H1 (cell line): Measurements from ENCODE around the gene ANAPC5. TPM values are rescaled to one million over a fixed set of nuclear protein-coding genes. Genes with fewer than 3 reads are reported as not detected.

Source experiments
- BCL11A ChIP-seq, 2 experiments: IDR thresholded peaks; one replicate each; pipeline ENCODE4 v1.6.1; 2011; ENCODE audit warnings: low read depth in 2 of 2, low read length in 2 of 2, mild to moderate bottlenecking in 2 of 2
- BRCA1 ChIP-seq: IDR thresholded peaks from 2 replicates; pipeline ENCODE4 v1.6.1; 2012; ENCODE audit warnings: low read depth, low read length, improper control_type of control experiment
- EP300 ChIP-seq, 2 experiments: IDR thresholded peaks; 1 replicate in 1 of 2; 2 replicates in 1 of 2; pipeline ENCODE4 v1.6.1; 2011 to 2012; ENCODE audit warnings: low read depth in 2 of 2, low read length in 2 of 2, mild to moderate bottlenecking in 2 of 2, borderline replicate concordance in 1 of 2, inconsistent platforms in 1 of 2, moderate library complexity in 1 of 2
- HDAC2 ChIP-seq, 2 experiments: fragments of 300-600 bp in 1 of 2; sonication (generic) in 1 of 2; IDR thresholded peaks; 2 replicates each; pipeline ENCODE4 v1.6.1; 2011 to 2012; ENCODE audit warnings: low read depth in 2 of 2, low read length in 2 of 2, mild to moderate bottlenecking in 2 of 2, moderate library complexity in 2 of 2, borderline replicate concordance in 1 of 2, inconsistent platforms in 1 of 2
- HDAC6 ChIP-seq: IDR thresholded peaks from one replicate; pipeline ENCODE4 v1.7.1; 2012; ENCODE audit warnings: low read depth, mild to moderate bottlenecking, inconsistent platforms, low read length, moderate library complexity
- KDM4A ChIP-seq: IDR thresholded peaks from one replicate; pipeline ENCODE4 v1.7.1; 2012; ENCODE audit warnings: low read depth, mild to moderate bottlenecking, moderate library complexity, low read length, inconsistent platforms; ENCODE audit not compliant: severe bottlenecking
- KDM5A ChIP-seq: fragments of 200-600 bp; IDR thresholded peaks from 2 replicates; pipeline ENCODE4 v1.7.1; 2012; ENCODE audit warnings: mild to moderate bottlenecking, low read length, inconsistent platforms, mixed read lengths
- POLR2A ChIP-seq, 2 experiments: IDR thresholded peaks; 1 replicate in 1 of 2; 2 replicates in 1 of 2; pipeline ENCODE4 v1.6.1; 2011; ENCODE audit warnings: low read depth in 2 of 2, low read length in 2 of 2, mild to moderate bottlenecking in 2 of 2; ENCODE audit errors: control extremely low read depth in 1 of 2
- RFX5 ChIP-seq: IDR thresholded peaks from 2 replicates; pipeline ENCODE4 v1.6.1; 2011; ENCODE audit warnings: low read depth, low read length, improper control_type of control experiment, borderline replicate concordance
- TAF1 ChIP-seq: IDR thresholded peaks from 2 replicates; pipeline ENCODE4 v1.6.1; 2011; ENCODE audit warnings: mild to moderate bottlenecking, low read depth, low read length
- TBP ChIP-seq: IDR thresholded peaks from 2 replicates; pipeline ENCODE4 v1.6.1; 2011; ENCODE audit warnings: low read depth, low read length, improper control_type of control experiment
- TEAD4 ChIP-seq: IDR thresholded peaks from 2 replicates; pipeline ENCODE4 v1.6.1; 2012; ENCODE audit warnings: low read depth, low read length, inconsistent platforms, mixed read lengths
- polyA plus RNA-seq, 7 experiments: library from polyadenylated mRNA; depleted of rRNA in 3 of 7; stranded (reverse) in 5 of 7; unstranded in 2 of 7; fragments of >200 nt in 5 of 7; fragments of 200-250 nt in 2 of 7; gene quantifications; 1 replicate in 5 of 7; 2 replicates in 1 of 7; 4 replicates in 1 of 7; pipeline versions ENCODE4 v1.2.1 to v1.2.3, GENCODE V29; 2011 to 2013; ENCODE audit warnings: missing spikeins in 2 of 7, mixed read lengths in 2 of 7
- total RNA-seq: library from RNA; stranded (reverse); fragmentation: NEBNext Ultra II Directional; extraction: Animal tissue kit (Norgen Biotek cat#: 25700); gene quantifications from 2 replicates; pipeline ENCODE4 v1.2.1, GENCODE V29; 2021
- TF ChIP-seq, protein P1 (sequence below): fragments of 300-600 bp; sonication (generic); IDR thresholded peaks from 2 replicates; pipeline ENCODE4 v1.7.1; 2012; ENCODE audit warnings: low read length, moderate library complexity, mild to moderate bottlenecking, inconsistent platforms; ENCODE audit not compliant: insufficient replicate concordance

The ANAPC5 gene
- total and polyA plus RNA-seq, 2 of the 8 experiments (the other 6 are each of a cell fraction or from before 2014, with no cell fraction given), result 103 to 127 TPM

GRCh38 chr12:121373755-121374154 is 21.5 kb upstream of the ANAPC5 start (continued):
- TF ChIP-seq, protein P1, sequence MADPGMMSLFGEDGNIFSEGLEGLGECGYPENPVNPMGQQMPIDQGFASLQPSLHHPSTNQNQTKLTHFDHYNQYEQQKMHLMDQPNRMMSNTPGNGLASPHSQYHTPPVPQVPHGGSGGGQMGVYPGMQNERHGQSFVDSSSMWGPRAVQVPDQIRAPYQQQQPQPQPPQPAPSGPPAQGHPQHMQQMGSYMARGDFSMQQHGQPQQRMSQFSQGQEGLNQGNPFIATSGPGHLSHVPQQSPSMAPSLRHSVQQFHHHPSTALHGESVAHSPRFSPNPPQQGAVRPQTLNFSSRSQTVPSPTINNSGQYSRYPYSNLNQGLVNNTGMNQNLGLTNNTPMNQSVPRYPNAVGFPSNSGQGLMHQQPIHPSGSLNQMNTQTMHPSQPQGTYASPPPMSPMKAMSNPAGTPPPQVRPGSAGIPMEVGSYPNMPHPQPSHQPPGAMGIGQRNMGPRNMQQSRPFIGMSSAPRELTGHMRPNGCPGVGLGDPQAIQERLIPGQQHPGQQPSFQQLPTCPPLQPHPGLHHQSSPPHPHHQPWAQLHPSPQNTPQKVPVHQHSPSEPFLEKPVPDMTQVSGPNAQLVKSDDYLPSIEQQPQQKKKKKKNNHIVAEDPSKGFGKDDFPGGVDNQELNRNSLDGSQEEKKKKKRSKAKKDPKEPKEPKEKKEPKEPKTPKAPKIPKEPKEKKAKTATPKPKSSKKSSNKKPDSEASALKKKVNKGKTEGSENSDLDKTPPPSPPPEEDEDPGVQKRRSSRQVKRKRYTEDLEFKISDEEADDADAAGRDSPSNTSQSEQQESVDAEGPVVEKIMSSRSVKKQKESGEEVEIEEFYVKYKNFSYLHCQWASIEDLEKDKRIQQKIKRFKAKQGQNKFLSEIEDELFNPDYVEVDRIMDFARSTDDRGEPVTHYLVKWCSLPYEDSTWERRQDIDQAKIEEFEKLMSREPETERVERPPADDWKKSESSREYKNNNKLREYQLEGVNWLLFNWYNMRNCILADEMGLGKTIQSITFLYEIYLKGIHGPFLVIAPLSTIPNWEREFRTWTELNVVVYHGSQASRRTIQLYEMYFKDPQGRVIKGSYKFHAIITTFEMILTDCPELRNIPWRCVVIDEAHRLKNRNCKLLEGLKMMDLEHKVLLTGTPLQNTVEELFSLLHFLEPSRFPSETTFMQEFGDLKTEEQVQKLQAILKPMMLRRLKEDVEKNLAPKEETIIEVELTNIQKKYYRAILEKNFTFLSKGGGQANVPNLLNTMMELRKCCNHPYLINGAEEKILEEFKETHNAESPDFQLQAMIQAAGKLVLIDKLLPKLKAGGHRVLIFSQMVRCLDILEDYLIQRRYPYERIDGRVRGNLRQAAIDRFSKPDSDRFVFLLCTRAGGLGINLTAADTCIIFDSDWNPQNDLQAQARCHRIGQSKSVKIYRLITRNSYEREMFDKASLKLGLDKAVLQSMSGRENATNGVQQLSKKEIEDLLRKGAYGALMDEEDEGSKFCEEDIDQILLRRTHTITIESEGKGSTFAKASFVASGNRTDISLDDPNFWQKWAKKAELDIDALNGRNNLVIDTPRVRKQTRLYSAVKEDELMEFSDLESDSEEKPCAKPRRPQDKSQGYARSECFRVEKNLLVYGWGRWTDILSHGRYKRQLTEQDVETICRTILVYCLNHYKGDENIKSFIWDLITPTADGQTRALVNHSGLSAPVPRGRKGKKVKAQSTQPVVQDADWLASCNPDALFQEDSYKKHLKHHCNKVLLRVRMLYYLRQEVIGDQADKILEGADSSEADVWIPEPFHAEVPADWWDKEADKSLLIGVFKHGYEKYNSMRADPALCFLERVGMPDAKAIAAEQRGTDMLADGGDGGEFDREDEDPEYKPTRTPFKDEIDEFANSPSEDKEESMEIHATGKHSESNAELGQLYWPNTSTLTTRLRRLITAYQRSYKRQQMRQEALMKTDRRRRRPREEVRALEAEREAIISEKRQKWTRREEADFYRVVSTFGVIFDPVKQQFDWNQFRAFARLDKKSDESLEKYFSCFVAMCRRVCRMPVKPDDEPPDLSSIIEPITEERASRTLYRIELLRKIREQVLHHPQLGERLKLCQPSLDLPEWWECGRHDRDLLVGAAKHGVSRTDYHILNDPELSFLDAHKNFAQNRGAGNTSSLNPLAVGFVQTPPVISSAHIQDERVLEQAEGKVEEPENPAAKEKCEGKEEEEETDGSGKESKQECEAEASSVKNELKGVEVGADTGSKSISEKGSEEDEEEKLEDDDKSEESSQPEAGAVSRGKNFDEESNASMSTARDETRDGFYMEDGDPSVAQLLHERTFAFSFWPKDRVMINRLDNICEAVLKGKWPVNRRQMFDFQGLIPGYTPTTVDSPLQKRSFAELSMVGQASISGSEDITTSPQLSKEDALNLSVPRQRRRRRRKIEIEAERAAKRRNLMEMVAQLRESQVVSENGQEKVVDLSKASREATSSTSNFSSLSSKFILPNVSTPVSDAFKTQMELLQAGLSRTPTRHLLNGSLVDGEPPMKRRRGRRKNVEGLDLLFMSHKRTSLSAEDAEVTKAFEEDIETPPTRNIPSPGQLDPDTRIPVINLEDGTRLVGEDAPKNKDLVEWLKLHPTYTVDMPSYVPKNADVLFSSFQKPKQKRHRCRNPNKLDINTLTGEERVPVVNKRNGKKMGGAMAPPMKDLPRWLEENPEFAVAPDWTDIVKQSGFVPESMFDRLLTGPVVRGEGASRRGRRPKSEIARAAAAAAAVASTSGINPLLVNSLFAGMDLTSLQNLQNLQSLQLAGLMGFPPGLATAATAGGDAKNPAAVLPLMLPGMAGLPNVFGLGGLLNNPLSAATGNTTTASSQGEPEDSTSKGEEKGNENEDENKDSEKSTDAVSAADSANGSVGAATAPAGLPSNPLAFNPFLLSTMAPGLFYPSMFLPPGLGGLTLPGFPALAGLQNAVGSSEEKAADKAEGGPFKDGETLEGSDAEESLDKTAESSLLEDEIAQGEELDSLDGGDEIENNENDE, result no peak
- no peak for TF ChIP-seq BCL11A (IDR thresholded peaks at IDR 0.05; ENCODE audit: low read depth in 2 of 2, low read length in 2 of 2)
- TF ChIP-seq RFX5, result no peak
- TF ChIP-seq POLR2A (IDR thresholded peaks at IDR 0.05; ENCODE audit: control extremely low read depth in 1 of 2, low read depth in 2 of 2, low read length in 2 of 2), result no peak
- no peak for TF ChIP-seq HDAC2 (IDR thresholded peaks at IDR 0.05; ENCODE audit: borderline replicate concordance in 1 of 2, low read depth in 2 of 2, low read length in 2 of 2)
- no peak for TF ChIP-seq KDM4A
- no peak for TF ChIP-seq EP300 (IDR thresholded peaks at IDR 0.05; ENCODE audit: borderline replicate concordance in 1 of 2, low read depth in 2 of 2, low read length in 2 of 2)
- TF ChIP-seq HDAC6, result no peak
- no peak for TF ChIP-seq BRCA1
- TF ChIP-seq TBP, result no peak
- no peak for TF ChIP-seq KDM5A
- TF ChIP-seq TAF1, result no peak
- no peak for TF ChIP-seq TEAD4
